Liver (tissue), 3 donors: ENCODE results near the gene WNK2.

Experiments
- CTCF ChIP-seq: fragments of 150-350 bp; IDR thresholded peaks from 2 replicates; pipeline ENCODE4 v1.5.1; 2017; ENCODE audit warnings: improper control_type of control experiment, low read depth, low read length; ENCODE audit not compliant: missing input control
- REST ChIP-seq: IDR thresholded peaks from 2 replicates; pipeline ENCODE4 v1.6.1; 2016; ENCODE audit warnings: antibody characterized with exemption, mild to moderate bottlenecking
- TAF1 ChIP-seq: conservative IDR thresholded peaks from 2 replicates; pipeline ENCODE4 v1.6.1; 2016; ENCODE audit warnings: antibody characterized with exemption, mild to moderate bottlenecking
- YY1 ChIP-seq: IDR thresholded peaks from 2 replicates; pipeline ENCODE4 v1.6.1; 2016; ENCODE audit warnings: antibody characterized with exemption, mild to moderate bottlenecking
- donor health status: healthy.
- donor health status: healthy.

GRCh38 chr9:93287189-93287552 lies 103.2 kb downstream of the WNK2 start:
- TF ChIP-seq TAF1, result no peak
- no peak for TF ChIP-seq CTCF
- no peak for TF ChIP-seq REST
- no peak for TF ChIP-seq YY1
